ENCODE results near the gene ADAM33.

DNA sequence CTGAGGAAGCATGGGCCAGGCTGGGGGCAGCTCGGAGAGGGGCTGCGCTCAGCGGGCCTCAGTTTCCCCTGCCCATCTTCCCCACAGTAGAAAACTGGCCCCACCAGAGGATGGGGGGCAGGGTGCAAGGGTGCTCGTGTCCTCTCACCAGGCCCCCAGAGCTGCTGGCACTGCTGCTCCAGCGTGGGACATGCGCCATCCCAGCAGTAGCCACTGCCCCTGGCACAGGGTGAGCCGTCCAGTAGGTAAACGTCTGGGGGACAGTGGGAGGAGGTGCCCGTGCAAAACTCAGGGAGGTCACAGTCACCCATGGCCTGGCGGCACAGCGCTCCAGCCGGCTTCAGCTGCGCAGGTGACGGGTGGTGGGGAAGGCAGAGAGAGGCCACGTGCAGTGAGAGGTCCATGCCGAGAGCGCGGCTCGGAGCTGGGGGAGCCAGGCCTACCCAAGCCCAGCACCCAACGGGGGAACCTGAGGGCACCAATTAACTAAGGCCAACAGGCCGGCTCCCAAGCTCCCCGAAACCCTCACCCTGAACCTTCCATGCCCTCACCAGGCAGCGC is 9.7 kb downstream of the ADAM33 start:
- TF ChIP-seq POLR2A (IDR thresholded peaks at IDR 0.05) (no peak), POLR2AphosphoS5 (IDR thresholded peaks at IDR 0.05) (no peak), EP300 (IDR thresholded peaks at IDR 0.05) (no peak)
- TF ChIP-seq, protein P1, sequence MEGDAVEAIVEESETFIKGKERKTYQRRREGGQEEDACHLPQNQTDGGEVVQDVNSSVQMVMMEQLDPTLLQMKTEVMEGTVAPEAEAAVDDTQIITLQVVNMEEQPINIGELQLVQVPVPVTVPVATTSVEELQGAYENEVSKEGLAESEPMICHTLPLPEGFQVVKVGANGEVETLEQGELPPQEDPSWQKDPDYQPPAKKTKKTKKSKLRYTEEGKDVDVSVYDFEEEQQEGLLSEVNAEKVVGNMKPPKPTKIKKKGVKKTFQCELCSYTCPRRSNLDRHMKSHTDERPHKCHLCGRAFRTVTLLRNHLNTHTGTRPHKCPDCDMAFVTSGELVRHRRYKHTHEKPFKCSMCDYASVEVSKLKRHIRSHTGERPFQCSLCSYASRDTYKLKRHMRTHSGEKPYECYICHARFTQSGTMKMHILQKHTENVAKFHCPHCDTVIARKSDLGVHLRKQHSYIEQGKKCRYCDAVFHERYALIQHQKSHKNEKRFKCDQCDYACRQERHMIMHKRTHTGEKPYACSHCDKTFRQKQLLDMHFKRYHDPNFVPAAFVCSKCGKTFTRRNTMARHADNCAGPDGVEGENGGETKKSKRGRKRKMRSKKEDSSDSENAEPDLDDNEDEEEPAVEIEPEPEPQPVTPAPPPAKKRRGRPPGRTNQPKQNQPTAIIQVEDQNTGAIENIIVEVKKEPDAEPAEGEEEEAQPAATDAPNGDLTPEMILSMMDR (IDR thresholded peaks at IDR 0.05), result no peak

Measured in upper lobe of left lung (tissue), 4 donors.